Stimulated activated CD4-positive, alpha-beta T cell treated with anti-CD3 and anti-CD28 coated beads, TNF-alpha, amount 100 ng/mL, for 48 hours (primary cell): ENCODE results near the gene CSF3.

Experiments
- DNase-seq, 3 donors: peaks; one replicate each; pipeline ENCODE4 v3.0.0-alpha.2; 2020; ENCODE audit warnings: low read depth in 3 of 3

The CSF3 gene

DNA sequence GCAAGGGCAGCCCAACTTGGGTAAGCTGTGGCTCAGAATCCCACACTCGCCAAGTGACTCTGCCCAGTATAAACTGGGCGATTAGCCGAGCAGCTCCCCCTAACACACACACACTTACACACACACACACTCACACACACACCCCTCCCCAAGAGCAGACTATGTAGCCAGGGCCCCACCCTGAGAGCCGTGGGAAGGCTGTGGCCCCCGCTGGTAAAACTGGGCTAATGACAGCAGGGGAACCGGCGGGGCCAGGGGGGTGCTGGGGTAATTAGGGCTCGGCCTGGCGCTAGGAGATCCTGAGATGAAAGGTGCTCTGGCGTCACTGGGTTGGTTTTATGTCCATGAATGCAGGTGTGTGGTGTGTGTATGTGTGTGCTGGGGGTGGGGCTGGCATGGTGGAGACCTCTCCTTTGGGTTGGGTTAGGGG is 46.4 kb downstream of the CSF3 start:
- no peak for DNase-seq

DNA sequence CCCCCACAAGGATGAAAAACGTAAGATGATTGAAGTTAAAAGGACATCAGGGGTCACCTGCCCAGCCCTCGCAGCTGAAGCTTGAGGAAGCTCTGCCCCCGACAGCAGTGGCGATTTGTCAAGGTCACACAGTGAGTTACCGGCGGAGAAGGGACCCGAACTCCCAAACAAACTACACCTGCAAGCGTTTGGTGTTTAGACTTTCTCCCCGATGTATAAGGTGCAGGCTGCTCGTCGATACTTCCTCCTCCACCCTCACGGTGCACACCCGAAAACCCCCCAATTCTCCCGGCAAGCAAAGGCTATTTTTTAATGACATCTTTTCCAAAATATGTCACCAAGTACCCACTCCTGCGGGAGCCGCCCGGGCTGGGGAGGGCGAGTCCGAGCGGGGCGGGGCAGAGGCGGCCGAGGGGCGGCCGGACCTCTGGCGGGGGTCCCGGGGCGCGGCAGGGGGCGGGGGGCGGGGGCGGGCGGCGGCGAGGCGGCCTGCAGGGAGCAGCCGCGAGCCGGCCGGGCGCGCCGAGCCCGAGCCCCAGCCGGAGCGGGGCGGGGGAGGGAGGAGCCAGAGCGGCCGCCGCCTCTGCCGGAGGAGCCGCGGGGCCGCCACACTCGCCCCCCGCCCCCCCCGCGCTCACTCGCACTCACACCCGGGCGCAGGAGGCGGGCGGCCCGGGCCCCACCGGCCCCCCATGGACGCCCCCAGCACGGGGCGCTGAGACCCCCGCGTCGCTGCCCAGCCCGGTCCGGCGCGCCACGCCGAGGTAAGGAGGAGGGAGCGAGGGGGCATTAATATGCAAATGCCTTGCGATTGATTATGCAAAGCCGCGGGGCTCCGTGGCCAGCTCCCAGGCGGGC is 47.3 kb downstream of the CSF3 start, which contains the start of gene THRA:
Gene THRA, plus strand, starts transcription at position 637 of the 858 bp plus-strand sequence. CDS start 11,524 bp downstream, outside the sequence.
- DNase-seq: peak in 1 of 3 donors; percentile 65

DNA sequence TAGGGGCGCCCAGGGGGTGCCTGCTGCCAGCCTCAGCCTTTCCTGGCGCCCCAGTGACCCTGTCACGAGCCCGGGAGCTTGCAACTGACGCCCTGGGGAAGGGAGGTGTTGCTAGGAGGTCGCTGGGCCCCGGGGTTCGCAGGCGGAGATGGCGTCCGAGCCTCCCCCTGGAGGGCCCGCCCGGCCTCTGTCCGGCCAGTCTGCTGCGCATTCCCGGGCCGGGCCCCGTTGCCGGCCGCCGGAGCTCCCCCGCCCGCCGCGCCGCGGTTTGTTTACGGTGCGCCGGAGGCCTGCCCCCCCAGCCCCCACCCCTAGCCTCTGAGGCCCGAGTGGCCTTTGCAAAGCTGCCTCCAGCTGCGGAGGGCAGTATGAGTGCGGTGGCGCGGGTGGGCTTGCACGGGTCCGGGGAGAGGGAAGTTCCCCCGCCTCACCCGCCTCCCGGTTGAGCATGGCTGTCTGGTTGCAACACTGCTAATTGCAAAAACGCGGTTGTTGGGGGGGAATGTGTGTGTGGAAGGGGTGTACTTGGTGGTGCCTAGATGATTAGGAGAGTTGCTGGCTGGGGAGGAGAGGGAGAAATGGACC is 48.0 kb downstream of the CSF3 start:
- DNase-seq: no peak

DNA sequence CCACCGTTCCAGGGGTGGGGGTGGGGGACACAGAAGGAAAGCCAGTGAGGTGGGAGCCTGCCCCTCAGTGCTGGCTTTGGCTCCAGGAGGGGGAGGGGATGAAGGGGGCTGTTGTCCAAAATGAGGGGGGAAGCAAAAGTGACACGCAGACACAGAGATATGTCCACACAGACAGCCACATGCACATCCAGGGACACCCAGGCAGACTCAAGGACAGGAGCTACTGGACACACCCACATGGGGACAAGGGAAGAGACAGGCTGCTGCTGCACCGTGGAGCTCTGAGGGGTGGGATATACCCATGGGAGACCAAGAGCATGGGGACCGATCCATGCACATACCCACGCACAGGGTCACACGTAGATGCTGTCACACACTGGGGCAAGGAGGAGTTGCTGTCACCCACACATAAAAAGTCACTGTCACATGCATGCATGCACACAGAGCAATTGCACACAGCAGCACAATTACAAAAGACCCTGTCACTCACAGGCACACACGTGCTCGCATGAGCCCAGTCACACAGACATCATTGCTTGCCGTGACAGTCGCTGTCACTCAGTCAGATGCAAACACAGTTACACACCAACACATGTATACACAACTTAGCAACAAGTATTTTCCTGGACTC is 48.8 kb downstream of the CSF3 start:
- no peak for DNase-seq

DNA sequence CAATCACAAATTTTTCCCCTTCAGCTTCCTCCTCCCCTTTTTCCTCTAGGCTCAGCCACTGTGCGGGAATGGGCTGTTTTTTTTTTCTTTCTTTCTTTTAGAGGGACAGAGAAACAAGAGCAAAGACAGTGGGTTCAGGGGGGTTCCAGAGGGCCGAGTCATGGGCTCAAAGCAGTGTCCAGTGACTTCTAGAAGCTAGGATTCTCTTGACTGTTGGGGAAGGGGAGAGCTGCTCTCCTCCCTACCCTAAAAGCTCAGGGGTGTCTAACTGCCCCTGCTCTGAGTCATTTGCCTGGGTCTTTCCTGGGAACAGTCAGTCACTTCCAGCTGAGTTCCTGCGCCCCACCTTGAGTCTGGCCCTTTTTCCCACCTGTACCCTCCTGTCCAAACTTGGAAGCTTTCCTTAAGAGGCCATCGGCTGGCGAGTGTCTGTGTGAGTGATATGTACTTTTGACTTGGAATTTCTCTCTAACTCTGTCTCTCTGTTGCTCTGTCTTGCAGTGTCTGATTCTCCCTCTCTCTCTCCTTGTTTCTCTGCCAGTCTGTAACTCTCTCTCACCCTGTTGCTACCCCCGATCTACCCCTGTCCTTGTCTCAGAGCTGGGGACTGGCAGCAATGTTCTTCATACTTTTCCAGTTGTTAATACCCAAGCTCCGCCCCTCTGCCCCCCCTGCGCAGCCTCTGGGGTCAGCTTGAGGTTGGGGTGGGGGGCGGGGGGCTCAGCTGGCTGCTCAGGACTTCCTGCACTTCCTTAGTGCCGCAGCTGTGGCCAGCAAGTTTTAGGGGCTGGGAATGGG is 49.9 kb downstream of the CSF3 start:
- DNase-seq: no peak

DNA sequence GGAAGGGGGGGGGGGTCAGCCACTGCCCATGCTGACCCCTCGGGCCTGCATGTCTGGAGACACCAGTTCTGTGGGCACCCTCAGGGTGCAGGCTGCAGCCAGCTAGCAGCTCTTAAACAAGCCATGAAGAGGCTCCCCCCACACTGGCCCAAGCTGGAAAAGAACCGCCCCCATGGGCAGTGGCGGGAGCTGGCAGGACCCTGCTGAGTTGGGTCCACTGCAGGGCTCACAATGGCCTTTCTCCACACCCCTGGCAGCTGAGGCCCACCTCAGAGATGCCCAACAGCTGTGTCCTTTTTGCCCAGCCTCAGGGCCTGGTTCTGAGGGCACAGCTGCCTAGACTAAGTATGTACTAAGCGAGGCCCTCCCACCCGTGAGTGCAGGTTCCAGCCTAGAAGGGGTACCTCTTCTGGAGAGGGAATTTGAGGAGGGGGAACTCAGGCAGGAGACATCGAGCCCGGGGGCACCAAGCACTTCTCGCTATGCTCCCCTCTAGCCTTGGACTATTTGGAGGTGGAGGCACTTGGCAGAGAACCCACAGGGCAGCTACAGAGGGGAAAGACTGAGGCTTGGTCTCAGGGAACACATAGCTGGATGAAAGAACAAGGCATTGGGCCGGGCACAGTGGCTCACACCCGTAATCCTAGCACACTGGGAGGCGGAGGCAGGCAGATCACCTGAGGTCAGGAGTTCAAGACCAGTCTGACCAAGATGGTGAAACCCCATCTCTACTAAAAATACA is 50.7 kb downstream of the CSF3 start:
- DNase-seq: no peak
